HEK293 (cell line): ENCODE results near the gene P2RY11.
A peak's percentile ranks its signal among the peaks of the same experiment; 100 is the strongest.

ENCODE experiments used
- KLF1 ChIP-seq: fragments of 450-650 bp; formaldehyde crosslinking; IDR thresholded peaks from 2 replicates; pipeline ENCODE4 v1.5.1; 2016; ENCODE audit warnings: missing biosample characterization, missing genetic modification characterization
- MEIS1 ChIP-seq: sonication (generic); formaldehyde crosslinking; IDR thresholded peaks from 2 replicates; pipeline ENCODE4 v1.8.1; 2022; ENCODE audit warnings: missing genetic modification reagents, mild to moderate bottlenecking, borderline replicate concordance
- SP7 ChIP-seq: fragments of 450-650 bp; formaldehyde crosslinking; IDR thresholded peaks from 2 replicates; pipeline ENCODE4 v1.5.1; 2016; ENCODE audit warnings: missing biosample characterization, missing genetic modification characterization
- ZFHX2 ChIP-seq: fragments of 450-650 bp; formaldehyde crosslinking; conservative IDR thresholded peaks from 2 replicates; pipeline ENCODE4 v1.5.1; 2016; ENCODE audit warnings: missing biosample characterization, missing genetic modification characterization
- ZNF114 ChIP-seq: fragments of 450-650 bp; formaldehyde crosslinking; IDR thresholded peaks from 2 replicates; pipeline ENCODE4 v1.5.0; 2017; ENCODE audit warnings: missing biosample characterization, missing genetic modification characterization
- ZNF146 ChIP-seq: fragments of 450-650 bp; formaldehyde crosslinking; IDR thresholded peaks from 2 replicates; pipeline ENCODE4 v1.5.1; 2016; ENCODE audit warnings: missing biosample characterization, missing genetic modification characterization
- ZNF239 ChIP-seq: fragments of 450-650 bp; formaldehyde crosslinking; IDR thresholded peaks from 2 replicates; pipeline ENCODE4 v1.5.1; 2016; ENCODE audit warnings: missing biosample characterization, missing genetic modification characterization
- ZNF280D ChIP-seq: fragments of 450-650 bp; formaldehyde crosslinking; IDR thresholded peaks from 2 replicates; pipeline ENCODE4 v1.5.1; 2016; ENCODE audit warnings: missing biosample characterization, missing genetic modification characterization
- ZNF302 ChIP-seq: fragments of 450-650 bp; formaldehyde crosslinking; IDR thresholded peaks from 2 replicates; pipeline ENCODE4 v1.5.1; 2016; ENCODE audit warnings: missing biosample characterization, missing genetic modification characterization, low read depth
- ZNF341 ChIP-seq: fragments of 450-650 bp; formaldehyde crosslinking; IDR thresholded peaks from 2 replicates; pipeline ENCODE4; 2016; ENCODE audit warnings: low read depth, missing biosample characterization, missing genetic modification characterization
- ZNF391 ChIP-seq: fragments of 450-650 bp; formaldehyde crosslinking; IDR thresholded peaks from 2 replicates; pipeline ENCODE4 v1.5.1; 2016; ENCODE audit warnings: low read depth, missing biosample characterization, missing genetic modification characterization, borderline replicate concordance
- ZNF394 ChIP-seq: fragments of 450-650 bp; formaldehyde crosslinking; IDR thresholded peaks from 2 replicates; pipeline ENCODE4 v1.5.1; 2016; ENCODE audit warnings: missing biosample characterization, missing genetic modification characterization, mild to moderate bottlenecking, moderate library complexity, borderline replicate concordance
- ZNF449 ChIP-seq: fragments of 450-650 bp; formaldehyde crosslinking; IDR thresholded peaks from 2 replicates; pipeline ENCODE4 v1.5.1; 2017; ENCODE audit warnings: missing biosample characterization, mild to moderate bottlenecking, missing genetic modification characterization, moderate library complexity
- ZNF501 ChIP-seq: fragments of 450-650 bp; formaldehyde crosslinking; IDR thresholded peaks from 2 replicates; pipeline ENCODE4 v1.5.1; 2016; ENCODE audit warnings: missing biosample characterization, missing genetic modification characterization
- ZNF621 ChIP-seq: fragments of 450-650 bp; formaldehyde crosslinking; IDR thresholded peaks from 2 replicates; pipeline ENCODE4 v1.5.1; 2017; ENCODE audit warnings: missing biosample characterization, missing genetic modification characterization
- ZNF658 ChIP-seq: fragments of 450-650 bp; formaldehyde crosslinking; IDR thresholded peaks from 2 replicates; pipeline ENCODE4; 2016; ENCODE audit warnings: missing biosample characterization, missing genetic modification characterization
- ZNF677 ChIP-seq: fragments of 450-650 bp; IDR thresholded peaks from 2 replicates; pipeline ENCODE4 v1.5.0; 2018; ENCODE audit warnings: missing biosample characterization, mild to moderate bottlenecking, missing genetic modification characterization, moderate library complexity
- ZSCAN23 ChIP-seq: fragments of 450-650 bp; formaldehyde crosslinking; IDR thresholded peaks from 2 replicates; pipeline ENCODE4 v1.5.1; 2016; ENCODE audit warnings: missing biosample characterization, missing genetic modification characterization
- ZXDB ChIP-seq: fragments of 450-650 bp; formaldehyde crosslinking; IDR thresholded peaks from 2 replicates; pipeline ENCODE4 v1.5.1; 2016; ENCODE audit warnings: missing biosample characterization, missing genetic modification characterization
- TF ChIP-seq, protein P1 (sequence below): fragments of 450-650 bp; formaldehyde crosslinking; conservative IDR thresholded peaks from 2 replicates; pipeline ENCODE4 v1.5.1; 2016; ENCODE audit warnings: low read depth, missing biosample characterization, missing genetic modification characterization
- TF ChIP-seq, protein P2 (sequence below): fragments of 450-650 bp; formaldehyde crosslinking; IDR thresholded peaks from 2 replicates; pipeline ENCODE4 v1.5.1; 2016; ENCODE audit warnings: missing biosample characterization, missing genetic modification characterization
- TF ChIP-seq, protein P3 (sequence below): fragments of 450-650 bp; formaldehyde crosslinking; IDR thresholded peaks from 2 replicates; pipeline ENCODE4 v1.5.1; 2016; ENCODE audit warnings: missing biosample characterization, missing genetic modification characterization
- TF ChIP-seq, protein P4 (sequence below): fragments of 450-650 bp; formaldehyde crosslinking; IDR thresholded peaks from 2 replicates; pipeline ENCODE4 v1.5.1; 2016; ENCODE audit warnings: missing biosample characterization, missing genetic modification characterization, low read depth

The P2RY11 gene

DNA sequence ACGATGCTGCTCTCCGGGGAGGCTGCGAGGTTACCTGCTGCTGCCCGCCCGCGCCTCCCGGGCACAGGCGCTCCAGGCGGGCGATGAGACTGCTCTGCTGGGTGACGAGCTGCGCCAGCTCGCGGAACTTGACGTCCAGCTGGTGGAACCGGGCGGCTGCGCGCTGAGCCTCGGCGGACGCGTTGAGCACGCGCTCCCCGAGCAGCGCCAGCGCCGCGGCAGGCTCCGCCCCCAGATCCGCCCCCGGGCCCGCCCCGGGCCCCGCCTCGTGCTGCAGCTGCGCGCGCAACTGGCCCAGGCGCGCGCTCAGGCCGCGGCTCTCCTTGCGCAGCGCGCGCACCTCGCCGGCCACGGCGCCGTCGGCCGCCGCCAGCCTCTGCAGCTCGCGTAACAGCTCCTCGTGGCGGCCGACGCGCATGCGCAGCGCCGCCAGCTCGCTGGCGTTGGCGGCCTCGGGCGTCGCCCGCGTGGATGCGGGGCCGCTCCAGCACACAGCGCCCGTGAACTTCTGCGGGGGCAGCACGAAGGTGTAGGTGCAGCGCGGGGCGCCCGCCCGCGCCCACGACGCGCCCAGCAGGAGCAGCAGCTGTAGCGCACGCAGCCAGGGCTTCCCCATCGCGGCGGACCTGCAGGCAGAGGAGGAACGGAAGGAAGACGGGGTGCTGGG is 15.4 kb upstream of the P2RY11 start (continued):
- TF ChIP-seq MEIS1 (CRISPR knock-in tag), result no peak
- no peak for TF ChIP-seq ZNF239 (tag by site-specific recombination)
- TF ChIP-seq, protein P1, sequence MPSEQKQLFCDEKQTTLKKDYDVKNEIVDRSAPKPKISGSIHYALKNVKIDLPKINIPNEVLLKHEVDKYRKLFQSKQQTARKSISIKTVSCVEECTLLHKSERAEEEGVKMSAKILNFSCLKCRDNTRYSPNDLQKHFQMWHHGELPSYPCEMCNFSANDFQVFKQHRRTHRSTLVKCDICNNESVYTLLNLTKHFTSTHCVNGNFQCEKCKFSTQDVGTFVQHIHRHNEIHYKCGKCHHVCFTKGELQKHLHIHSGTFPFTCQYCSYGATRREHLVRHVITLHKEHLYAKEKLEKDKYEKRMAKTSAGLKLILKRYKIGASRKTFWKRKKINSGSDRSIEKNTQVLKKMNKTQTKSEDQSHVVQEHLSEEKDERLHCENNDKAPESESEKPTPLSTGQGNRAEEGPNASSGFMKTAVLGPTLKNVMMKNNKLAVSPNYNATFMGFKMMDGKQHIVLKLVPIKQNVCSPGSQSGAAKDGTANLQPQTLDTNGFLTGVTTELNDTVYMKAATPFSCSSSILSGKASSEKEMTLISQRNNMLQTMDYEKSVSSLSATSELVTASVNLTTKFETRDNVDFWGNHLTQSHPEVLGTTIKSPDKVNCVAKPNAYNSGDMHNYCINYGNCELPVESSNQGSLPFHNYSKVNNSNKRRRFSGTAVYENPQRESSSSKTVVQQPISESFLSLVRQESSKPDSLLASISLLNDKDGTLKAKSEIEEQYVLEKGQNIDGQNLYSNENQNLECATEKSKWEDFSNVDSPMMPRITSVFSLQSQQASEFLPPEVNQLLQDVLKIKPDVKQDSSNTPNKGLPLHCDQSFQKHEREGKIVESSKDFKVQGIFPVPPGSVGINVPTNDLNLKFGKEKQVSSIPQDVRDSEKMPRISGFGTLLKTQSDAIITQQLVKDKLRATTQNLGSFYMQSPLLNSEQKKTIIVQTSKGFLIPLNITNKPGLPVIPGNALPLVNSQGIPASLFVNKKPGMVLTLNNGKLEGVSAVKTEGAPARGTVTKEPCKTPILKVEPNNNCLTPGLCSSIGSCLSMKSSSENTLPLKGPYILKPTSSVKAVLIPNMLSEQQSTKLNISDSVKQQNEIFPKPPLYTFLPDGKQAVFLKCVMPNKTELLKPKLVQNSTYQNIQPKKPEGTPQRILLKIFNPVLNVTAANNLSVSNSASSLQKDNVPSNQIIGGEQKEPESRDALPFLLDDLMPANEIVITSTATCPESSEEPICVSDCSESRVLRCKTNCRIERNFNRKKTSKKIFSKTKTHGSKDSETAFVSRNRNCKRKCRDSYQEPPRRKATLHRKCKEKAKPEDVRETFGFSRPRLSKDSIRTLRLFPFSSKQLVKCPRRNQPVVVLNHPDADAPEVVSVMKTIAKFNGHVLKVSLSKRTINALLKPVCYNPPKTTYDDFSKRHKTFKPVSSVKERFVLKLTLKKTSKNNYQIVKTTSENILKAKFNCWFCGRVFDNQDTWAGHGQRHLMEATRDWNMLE (tag by site-specific recombination), result no peak
- no peak for TF ChIP-seq ZNF114
- TF ChIP-seq, protein P2, sequence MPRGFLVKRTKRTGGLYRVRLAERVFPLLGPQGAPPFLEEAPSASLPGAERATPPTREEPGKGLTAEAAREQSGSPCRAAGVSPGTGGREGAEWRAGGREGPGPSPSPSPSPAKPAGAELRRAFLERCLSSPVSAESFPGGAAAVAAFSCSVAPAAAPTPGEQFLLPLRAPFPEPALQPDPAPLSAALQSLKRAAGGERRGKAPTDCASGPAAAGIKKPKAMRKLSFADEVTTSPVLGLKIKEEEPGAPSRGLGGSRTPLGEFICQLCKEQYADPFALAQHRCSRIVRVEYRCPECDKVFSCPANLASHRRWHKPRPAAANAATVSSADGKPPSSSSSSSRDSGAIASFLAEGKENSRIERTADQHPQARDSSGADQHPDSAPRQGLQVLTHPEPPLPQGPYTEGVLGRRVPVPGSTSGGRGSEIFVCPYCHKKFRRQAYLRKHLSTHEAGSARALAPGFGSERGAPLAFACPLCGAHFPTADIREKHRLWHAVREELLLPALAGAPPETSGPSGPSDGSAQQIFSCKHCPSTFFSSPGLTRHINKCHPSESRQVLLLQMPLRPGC, result 0 out of 2 replicates have a peak, but pooled peaks have one; percentile 33
- TF ChIP-seq ZNF658, result no peak
- no peak for TF ChIP-seq KLF1 (tag by site-specific recombination)
- TF ChIP-seq ZXDB (tag by site-specific recombination), result 0 out of 2 replicates have a peak, but pooled peaks have one; percentile 16
- TF ChIP-seq ZNF394, result no peak
- no peak for TF ChIP-seq ZSCAN23 (tag by site-specific recombination)
- TF ChIP-seq, protein P3, sequence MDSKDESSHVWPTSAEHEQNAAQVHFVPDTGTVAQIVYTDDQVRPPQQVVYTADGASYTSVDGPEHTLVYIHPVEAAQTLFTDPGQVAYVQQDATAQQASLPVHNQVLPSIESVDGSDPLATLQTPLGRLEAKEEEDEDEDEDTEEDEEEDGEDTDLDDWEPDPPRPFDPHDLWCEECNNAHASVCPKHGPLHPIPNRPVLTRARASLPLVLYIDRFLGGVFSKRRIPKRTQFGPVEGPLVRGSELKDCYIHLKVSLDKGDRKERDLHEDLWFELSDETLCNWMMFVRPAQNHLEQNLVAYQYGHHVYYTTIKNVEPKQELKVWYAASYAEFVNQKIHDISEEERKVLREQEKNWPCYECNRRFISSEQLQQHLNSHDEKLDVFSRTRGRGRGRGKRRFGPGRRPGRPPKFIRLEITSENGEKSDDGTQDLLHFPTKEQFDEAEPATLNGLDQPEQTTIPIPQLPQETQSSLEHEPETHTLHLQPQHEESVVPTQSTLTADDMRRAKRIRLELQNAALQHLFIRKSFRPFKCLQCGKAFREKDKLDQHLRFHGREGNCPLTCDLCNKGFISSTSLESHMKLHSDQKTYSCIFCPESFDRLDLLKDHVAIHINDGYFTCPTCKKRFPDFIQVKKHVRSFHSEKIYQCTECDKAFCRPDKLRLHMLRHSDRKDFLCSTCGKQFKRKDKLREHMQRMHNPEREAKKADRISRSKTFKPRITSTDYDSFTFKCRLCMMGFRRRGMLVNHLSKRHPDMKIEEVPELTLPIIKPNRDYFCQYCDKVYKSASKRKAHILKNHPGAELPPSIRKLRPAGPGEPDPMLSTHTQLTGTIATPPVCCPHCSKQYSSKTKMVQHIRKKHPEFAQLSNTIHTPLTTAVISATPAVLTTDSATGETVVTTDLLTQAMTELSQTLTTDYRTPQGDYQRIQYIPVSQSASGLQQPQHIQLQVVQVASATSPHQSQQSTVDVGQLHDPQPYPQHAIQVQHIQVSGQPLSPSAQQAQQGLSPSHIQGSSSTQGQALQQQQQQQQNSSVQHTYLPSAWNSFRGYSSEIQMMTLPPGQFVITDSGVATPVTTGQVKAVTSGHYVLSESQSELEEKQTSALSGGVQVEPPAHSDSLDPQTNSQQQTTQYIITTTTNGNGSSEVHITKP (tag by site-specific recombination), result no peak
- no peak for TF ChIP-seq ZNF302 (tag by site-specific recombination)
- 0 out of 2 replicates have a peak, but pooled peaks have one; percentile 14 for TF ChIP-seq SP7 (tag by site-specific recombination)
- TF ChIP-seq, protein P4, sequence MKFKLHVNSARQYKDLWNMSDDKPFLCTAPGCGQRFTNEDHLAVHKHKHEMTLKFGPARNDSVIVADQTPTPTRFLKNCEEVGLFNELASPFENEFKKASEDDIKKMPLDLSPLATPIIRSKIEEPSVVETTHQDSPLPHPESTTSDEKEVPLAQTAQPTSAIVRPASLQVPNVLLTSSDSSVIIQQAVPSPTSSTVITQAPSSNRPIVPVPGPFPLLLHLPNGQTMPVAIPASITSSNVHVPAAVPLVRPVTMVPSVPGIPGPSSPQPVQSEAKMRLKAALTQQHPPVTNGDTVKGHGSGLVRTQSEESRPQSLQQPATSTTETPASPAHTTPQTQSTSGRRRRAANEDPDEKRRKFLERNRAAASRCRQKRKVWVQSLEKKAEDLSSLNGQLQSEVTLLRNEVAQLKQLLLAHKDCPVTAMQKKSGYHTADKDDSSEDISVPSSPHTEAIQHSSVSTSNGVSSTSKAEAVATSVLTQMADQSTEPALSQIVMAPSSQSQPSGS (tag by site-specific recombination), result no peak
- TF ChIP-seq ZNF501, result no peak
- TF ChIP-seq ZNF391 (tag by site-specific recombination), result no peak
- no peak for TF ChIP-seq ZNF677 (tag by site-specific recombination)
- no peak for TF ChIP-seq ZNF280D (tag by site-specific recombination)
- no peak for TF ChIP-seq ZNF146 (tag by site-specific recombination)
- no peak for TF ChIP-seq ZNF449 (tag by site-specific recombination)
- TF ChIP-seq ZNF341 (tag by site-specific recombination), result no peak
- peak; percentile 97 for TF ChIP-seq ZFHX2 (tag by site-specific recombination)
- TF ChIP-seq ZNF621 (tag by site-specific recombination), result no peak
